SKM-1 treated with dmso at 0.1 percent for 144 hours (cell line): ENCODE data around the gene TNFRSF1A.
"Not testable (repeated sequence)": the region's sequence is repeated elsewhere in the genome, so short reads cannot be mapped to it uniquely, and the experiment has no call there.

Experiments
- DNase-seq: peaks from one replicate; lab custom pipeline; 2025; ENCODE audit not compliant: unreplicated experiment; lab: John Stamatoyannopoulos, UW

Gene TNFRSF1A

GRCh38 chr12:6358881-6359280, 17.0 kb upstream of the TNFRSF1A start:
- peak; percentile 56 for DNase-seq

GRCh38 chr12:6356374-6356820, 14.5 kb upstream of the TNFRSF1A start:
- no peak for DNase-seq

GRCh38 chr12:6355491-6356373, 13.9 kb upstream of the TNFRSF1A start:
- peak; percentile 63 for DNase-seq

GRCh38 chr12:6354495-6355393, 12.9 kb upstream of the TNFRSF1A start:
- DNase-seq, result no peak

- no peak for DNase-seq
Observed at GRCh38 chr12:6352193-6353173, 10.6 kb upstream of the TNFRSF1A start.

- no peak for DNase-seq
Observed at GRCh38 chr12:6351622-6352021, 9.7 kb upstream of the TNFRSF1A start.

GRCh38 chr12:6347367-6348338, 5.8 kb upstream of the TNFRSF1A start:
- no peak for DNase-seq

- DNase-seq, result no peak
Observed at GRCh38 chr12:6346942-6347341, 5.1 kb upstream of the TNFRSF1A start.

GRCh38 chr12:6346235-6346832, 4.5 kb upstream of the TNFRSF1A start:
- DNase-seq, result no peak

GRCh38 chr12:6345319-6346091, 3.6 kb upstream of the TNFRSF1A start:
- peak; percentile 42 for DNase-seq

GRCh38 chr12:6344101-6344660, 2.3 kb upstream of the TNFRSF1A start:
- not testable (repeated sequence) for DNase-seq

- DNase-seq, result no peak
Observed at GRCh38 chr12:6343518-6343917, 1.6 kb upstream of the TNFRSF1A start.

GRCh38 chr12:6342140-6342889, 439 bp upstream of the TNFRSF1A start:
- DNase-seq, result no peak

- DNase-seq, result peak; percentile 16
Observed at GRCh38 chr12:6340745-6341416, 995 bp downstream of the TNFRSF1A start.

GRCh38 chr12:6340032-6340638, 1.7 kb downstream of the TNFRSF1A start:
- no peak for DNase-seq

- no peak for DNase-seq
Observed at GRCh38 chr12:6338955-6339354, 2.9 kb downstream of the TNFRSF1A start.
